IMR-90 (cell line): ENCODE data around the gene MUC6. TPM values are rescaled to one million over a fixed set of nuclear protein-coding genes. Genes with fewer than 3 reads are reported as not detected.

ENCODE experiments used
- ATAC-seq: fragments of 200-7000 bp; cut with Tn5 transposase; 2 replicates; pipeline ENCODE4 v1.9.1; 2020; ENCODE audit warnings: low read depth, mild to moderate bottlenecking, moderate library complexity
- BruUV-seq: library from RNA; stranded (reverse); fragments of 400-500 nt; replicated peaks from 2 replicates; lab custom pipeline; 2021; lab: Mats Ljungman, UMichigan
- CTCF ChIA-PET: fragments of 300-600 bp; formaldehyde crosslinking; extraction: SDS; loops from one replicate; lab custom pipeline; 2021; ENCODE audit warnings: antibody characterized with exemption; lab: Yijun Ruan, JAX
- POLR2A ChIA-PET: fragments of 300-600 bp; sonication (Branson Sonifier 250); formaldehyde crosslinking; loops from one replicate; lab custom pipeline; 2022; ENCODE audit warnings: antibody characterized with exemption; ENCODE audit not compliant: unreplicated experiment; lab: Charles Lee
- DNase-seq: peaks from one replicate; pipeline ENCODE4 v3.0.0; 2013
- H2AFZ ChIP-seq: replicated peaks from 2 replicates; pipeline ENCODE3; 2013; ENCODE audit warnings: low read length, mild to moderate bottlenecking; ENCODE audit not compliant: poor library complexity
- H2AK5ac ChIP-seq: 2 replicates; pipeline ENCODE4 v1.6.1; 2013; ENCODE audit warnings: low read depth, low read length, inconsistent platforms
- H2AK9ac ChIP-seq: replicated peaks from 2 replicates; pipeline ENCODE3; 2013; ENCODE audit warnings: mild to moderate bottlenecking, low read depth, low read length, moderate library complexity; ENCODE audit not compliant: poor library complexity
- H2BK120ac ChIP-seq: 2 replicates; pipeline ENCODE4 v1.6.1; 2013; ENCODE audit warnings: low read depth, low read length, inconsistent platforms
- H2BK15ac ChIP-seq: 3 replicates; pipeline ENCODE4 v1.6.1; 2013; ENCODE audit warnings: low read depth, low read length, inconsistent platforms
- H2BK20ac ChIP-seq: 2 replicates; pipeline ENCODE4 v1.6.1; 2013; ENCODE audit warnings: low read depth, mild to moderate bottlenecking, inconsistent platforms, low read length, moderate library complexity
- H2BK5ac ChIP-seq: 2 replicates; pipeline ENCODE4 v1.6.1; 2013; ENCODE audit warnings: mild to moderate bottlenecking, low read depth, low read length, inconsistent platforms; ENCODE audit not compliant: poor library complexity, severe bottlenecking
- H3K14ac ChIP-seq: replicated peaks from 2 replicates; pipeline ENCODE4 v1.6.1; 2013; ENCODE audit warnings: low read depth, low read length, inconsistent platforms
- H3K18ac ChIP-seq: 2 replicates; pipeline ENCODE4 v1.6.1; 2013; ENCODE audit warnings: low read depth, low read length, control low read depth
- H3K23ac ChIP-seq: 2 replicates; pipeline ENCODE4 v1.6.1; 2013; ENCODE audit warnings: low read depth, low read length, inconsistent platforms
- H3K27ac ChIP-seq: 2 replicates; pipeline ENCODE4 v1.5.1; 2013; ENCODE audit warnings: mild to moderate bottlenecking, control low read depth, low read length; ENCODE audit not compliant: insufficient read depth
- H3K27me3 ChIP-seq: 2 replicates; pipeline ENCODE4 v1.6.1; 2013; ENCODE audit warnings: low read length; ENCODE audit not compliant: control insufficient read depth, insufficient read depth
- H3K36me3 ChIP-seq: 2 replicates; pipeline ENCODE4 v1.6.1; 2013; ENCODE audit warnings: low read length, mixed read lengths; ENCODE audit not compliant: control insufficient read depth, insufficient read depth
- H3K4ac ChIP-seq: 2 replicates; pipeline ENCODE4 v1.6.1; 2013; ENCODE audit warnings: low read depth, low read length, inconsistent platforms
- H3K4me1 ChIP-seq: 2 replicates; pipeline ENCODE4 v1.6.1; 2013; ENCODE audit warnings: low read length, mixed read lengths; ENCODE audit not compliant: control insufficient read depth, insufficient read depth
- H3K4me2 ChIP-seq: 2 replicates; pipeline ENCODE4 v1.6.1; 2013; ENCODE audit warnings: low read depth, mild to moderate bottlenecking, control low read depth, low read length, moderate library complexity
- H3K4me3 ChIP-seq: 2 replicates; pipeline ENCODE4 v1.5.1; 2013; ENCODE audit warnings: low read depth, mild to moderate bottlenecking, control low read depth, low read length, moderate library complexity; ENCODE audit not compliant: insufficient read depth
- H3K56ac ChIP-seq: 2 replicates; pipeline ENCODE4 v1.6.1; 2013; ENCODE audit warnings: low read length, inconsistent platforms; ENCODE audit not compliant: insufficient read depth; ENCODE audit errors: extremely low read depth
- H3K79me1 ChIP-seq, 2 experiments: 2 replicates each; pipeline ENCODE4 v1.6.1; 2013; ENCODE audit warnings: low read length in 2 of 2, inconsistent platforms in 1 of 2, low read depth in 1 of 2
- H3K9ac ChIP-seq: 2 replicates; pipeline ENCODE4 v1.6.1; 2013; ENCODE audit warnings: low read depth, low read length, control low read depth
- H3K9me1 ChIP-seq: 2 replicates; pipeline ENCODE4 v1.6.1; 2013; ENCODE audit warnings: low read length, inconsistent platforms; ENCODE audit not compliant: insufficient read depth
- H3K9me3 ChIP-seq: 2 replicates; pipeline ENCODE4 v1.6.1; 2013; ENCODE audit warnings: low read length; ENCODE audit not compliant: control insufficient read depth, insufficient read depth
- H4K20me1 ChIP-seq: 2 replicates; pipeline ENCODE4 v1.6.1; 2013; ENCODE audit warnings: low read length, inconsistent platforms; ENCODE audit not compliant: insufficient read depth
- H4K5ac ChIP-seq: 2 replicates; pipeline ENCODE4 v1.6.1; 2013; ENCODE audit warnings: mild to moderate bottlenecking, low read depth, low read length, control low read depth
- H4K8ac ChIP-seq, 2 experiments: 2 replicates each; pipeline ENCODE4 v1.6.1; 2013; ENCODE audit warnings: low read depth in 2 of 2, low read length in 2 of 2, control low read depth in 1 of 2, inconsistent platforms in 1 of 2
- H4K91ac ChIP-seq: 2 replicates; pipeline ENCODE4 v1.6.1; 2013; ENCODE audit warnings: low read depth, low read length, inconsistent platforms; ENCODE audit not compliant: insufficient read depth
- BHLHE40 ChIP-seq: fragments of 150-350 bp; IDR thresholded peaks from 2 replicates; pipeline ENCODE4 v1.6.1; 2016; ENCODE audit warnings: mild to moderate bottlenecking, low read depth, low read length
- CEBPB ChIP-seq: IDR thresholded peaks from 2 replicates; pipeline ENCODE4 v1.6.1; 2012; ENCODE audit warnings: low read depth, low read length, improper control_type of control experiment
- CTCF ChIP-seq: conservative IDR thresholded peaks from 2 replicates; pipeline ENCODE4 v1.5.1; 2012; ENCODE audit warnings: mild to moderate bottlenecking, low read depth, low read length, improper control_type of control experiment
- MAZ ChIP-seq: IDR thresholded peaks from 2 replicates; pipeline ENCODE4 v1.6.1; 2012; ENCODE audit warnings: low read depth, mild to moderate bottlenecking, low read length, improper control_type of control experiment, moderate library complexity, borderline replicate concordance
- MXI1 ChIP-seq: IDR thresholded peaks from 2 replicates; pipeline ENCODE4 v1.6.1; 2012; ENCODE audit warnings: low read depth, mild to moderate bottlenecking, low read length, moderate library complexity, borderline replicate concordance
- NFE2L2 ChIP-seq: fragments of 150-350 bp; IDR thresholded peaks from 2 replicates; pipeline ENCODE4 v1.6.1; 2016; ENCODE audit warnings: low read depth, mild to moderate bottlenecking, low read length
- RAD21 ChIP-seq: IDR thresholded peaks from 2 replicates; pipeline ENCODE4 v1.6.1; 2012; ENCODE audit warnings: low read length, improper control_type of control experiment
- RCOR1 ChIP-seq: IDR thresholded peaks from 2 replicates; pipeline ENCODE4 v1.6.1; 2012; ENCODE audit warnings: mild to moderate bottlenecking, low read length, improper control_type of control experiment; ENCODE audit not compliant: insufficient replicate concordance
- SMC3 ChIP-seq: fragments of 150-350 bp; IDR thresholded peaks from 2 replicates; pipeline ENCODE4 v1.6.1; 2016; ENCODE audit warnings: low read depth, mild to moderate bottlenecking, antibody characterized with exemption, low read length, moderate library complexity
- USF2 ChIP-seq: fragments of 150-350 bp; IDR thresholded peaks from 2 replicates; pipeline ENCODE4 v1.6.1; 2017; ENCODE audit warnings: mild to moderate bottlenecking, antibody characterized with exemption, low read length, low read depth
- WGBS, 2 experiments: methylation state at CpG; one replicate each; pipeline versions ENCODE4 v1.1.5 to v1.1.7; 2013; ENCODE audit warnings: missing lambda C conversion rate in 2 of 2; ENCODE audit not compliant: insufficient read length in 1 of 2; ENCODE audit errors: extremely low coverage in 2 of 2; 5-methylcytosine and 5-hydroxymethylcytosine counted together
- dilution Hi-C: fragments of 300-500 bp; cut with HindIII; formaldehyde crosslinking; loops from one replicate; pipeline ENCODE4 v1.14.3; 2018; ENCODE audit warnings: low sequenced_read_pairs; ENCODE audit not compliant: unreplicated experiment
- in situ Hi-C: fragments of 300-500 bp; cut with MboI; formaldehyde crosslinking; loops from 3 replicates; pipeline ENCODE4 v1.14.3; 2019; ENCODE audit warnings: low sequenced_read_pairs, inconsistent platforms, mixed read lengths
- intact Hi-C: fragments of 100-400 bp; cut with micrococcal nuclease; formaldehyde crosslinking; loops from 2 replicates; pipeline ENCODE4 v1.10.0; 2022
- polyA plus RNA-seq, 3 experiments: library from polyadenylated mRNA; depleted of rRNA; stranded (reverse); fragments of >200 nt; gene quantifications; 2 replicates each; pipeline ENCODE4 v1.2.3, GENCODE V29; 2012; ENCODE audit warnings: low replicate concordance in 1 of 3
- total RNA-seq: library from RNA; depleted of rRNA; stranded (reverse); fragments of >200 nt; gene quantifications from 2 replicates; pipeline ENCODE4 v1.2.3, GENCODE V29; 2012

Gene MUC6
- total and polyA plus RNA-seq, 2 of the 4 experiments (the other 2 are of a cell fraction), result not detected

- Histone ChIP-seq H3K4ac (no peak overlapping the region), H3K79me1 (no peaks in the 10 kb centered on the region), H2AK5ac (no peak overlapping the region), H3K9me3 (no peaks in the 10 kb centered on the region), H3K9me1 (no peaks in the 10 kb centered on the region), H2BK20ac (no peak overlapping the region), H3K23ac (no peak overlapping the region), H2BK5ac (no peak overlapping the region), H4K91ac (no peak overlapping the region), H3K4me1 (no peaks in the 10 kb centered on the region), H2AFZ (no peak overlapping the region), H4K5ac (no peak overlapping the region), H3K36me3 (no peaks in the 10 kb centered on the region), H2BK120ac (no peak overlapping the region), H4K8ac (no peak overlapping the region), H3K4me3 (no peak overlapping the region), H2AK9ac (no peak overlapping the region), H2BK15ac (no peak overlapping the region), H3K9ac (no peak overlapping the region), H3K4me2 (no peak overlapping the region), H3K14ac (no peak overlapping the region), H3K27me3 (peaks cover 34% of the 10 kb centered on the region), H3K27ac (no peak overlapping the region), H3K18ac (no peak overlapping the region), H3K56ac (no peak overlapping the region), H4K20me1 (no peaks in the 10 kb centered on the region)
- ChIA-PET CTCF (no interaction called here), POLR2A (no interaction called here)
- TF ChIP-seq CEBPB (no peak), MXI1 (no peak), MAZ (no peak), CTCF (no peak), RCOR1 (no peak), NFE2L2 (no peak), SMC3 (no peak), BHLHE40 (no peak), USF2 (no peak), RAD21 (no peak)
- in situ Hi-C loops (no loop called here), dilution Hi-C loops (no loop called here), intact Hi-C loops (no loop called here)
- DNase-seq (no peak), ATAC-seq (no peak)
- 69% methylated on average over 17 of the region's 22 CpGs; no CpG with 5 or more reads in 1 of the 2 experiments for WGBS, 2 experiments
- BruUV-seq, result no TSS peak
These were observed 11.2 kb upstream of the MUC6 start for GRCh38 chr11:1047595-1048156.
